Measurements from ENCODE around the gene RAB5IF.
"Not testable (repeated sequence)": the region's sequence is repeated elsewhere in the genome, so short reads cannot be mapped to it uniquely, and the experiment has no call there.

The RAB5IF gene

GRCh38 chr20:36629719-36630681, 24.4 kb downstream of the RAB5IF start:
- no peak for DNase-seq (ENCODE audit: low spot score)

GRCh38 chr20:36631646-36632045, 26.1 kb downstream of the RAB5IF start:
- no peak for DNase-seq (ENCODE audit: low spot score)

GRCh38 chr20:36632147-36632486, 26.5 kb downstream of the RAB5IF start:
- DNase-seq (ENCODE audit: low spot score), result no peak

GRCh38 chr20:36632487-36633284, 27.1 kb downstream of the RAB5IF start:
- DNase-seq (ENCODE audit: low spot score), result no peak

- no peak for DNase-seq (ENCODE audit: low spot score)
These were observed 27.8 kb downstream of the RAB5IF start for GRCh38 chr20:36633285-36633772.

- no peak for DNase-seq (ENCODE audit: low spot score)
These were observed 28.8 kb downstream of the RAB5IF start for GRCh38 chr20:36634342-36634741.

GRCh38 chr20:36638876-36639400, 33.4 kb downstream of the RAB5IF start:
- DNase-seq (ENCODE audit: low spot score), result not testable (repeated sequence)

- DNase-seq (ENCODE audit: low spot score), result no peak
These were observed 35.9 kb downstream of the RAB5IF start for GRCh38 chr20:36641506-36641843.

- no peak for DNase-seq (ENCODE audit: low spot score)
These were observed 36.6 kb downstream of the RAB5IF start for GRCh38 chr20:36642136-36642535.

GRCh38 chr20:36644032-36644705, 38.6 kb downstream of the RAB5IF start:
- DNase-seq (ENCODE audit: low spot score), result no peak

- no peak for DNase-seq (ENCODE audit: low spot score)
These were observed 39.1 kb downstream of the RAB5IF start for GRCh38 chr20:36644706-36645095.

GRCh38 chr20:36645353-36645752, 39.8 kb downstream of the RAB5IF start:
- no peak for DNase-seq (ENCODE audit: low spot score)

GRCh38 chr20:36645998-36646397, 40.4 kb downstream of the RAB5IF start, which contains the start of gene SLA2:
Gene SLA2, minus strand, starts transcription at chr20:36646196. Its CDS starts 4,861 bp downstream, at chr20:36641335.
- DNase-seq (ENCODE audit: low spot score), result no peak

- DNase-seq (ENCODE audit: low spot score), result no peak
These were observed 41.1 kb downstream of the RAB5IF start for GRCh38 chr20:36646678-36647077.

- no peak for DNase-seq (ENCODE audit: low spot score)
These were observed 41.9 kb downstream of the RAB5IF start for GRCh38 chr20:36647196-36648121.

GRCh38 chr20:36653456-36653855, 47.9 kb downstream of the RAB5IF start:
- DNase-seq (ENCODE audit: low spot score), result no peak

GRCh38 chr20:36654506-36654905, 48.9 kb downstream of the RAB5IF start:
- no peak for DNase-seq (ENCODE audit: low spot score)

GRCh38 chr20:36655004-36655403, 49.4 kb downstream of the RAB5IF start:
- DNase-seq (ENCODE audit: low spot score), result no peak

- no peak for DNase-seq (ENCODE audit: low spot score)
These were observed 51.2 kb downstream of the RAB5IF start for GRCh38 chr20:36656733-36657132.

- DNase-seq (ENCODE audit: low spot score), result no peak
These were observed 52.7 kb downstream of the RAB5IF start for GRCh38 chr20:36658300-36658699.
